T-helper 2 cell treated with Interferon-gamma antibody and Interleukin-4, amounts not matched to agents 100 ng/mL and 5 ng/mL, for 36 hours (primary cell): ENCODE data around the gene SH3BP2. TPM values are rescaled to one million over a fixed set of nuclear protein-coding genes. Genes with fewer than 3 reads are reported as not detected.

Experiments
- intact Hi-C: fragments of 100-400 bp; cut with micrococcal nuclease; formaldehyde crosslinking; loops from one replicate; pipeline ENCODE4 v1.15.1; 2023
- total RNA-seq: library from RNA; stranded (reverse); gene quantifications from 2 replicates; pipeline ENCODE4 v1.2.3, GENCODE V29; 2022

Gene SH3BP2
- total RNA-seq, 1 donor from 2014 or later = 76.0 TPM

DNA sequence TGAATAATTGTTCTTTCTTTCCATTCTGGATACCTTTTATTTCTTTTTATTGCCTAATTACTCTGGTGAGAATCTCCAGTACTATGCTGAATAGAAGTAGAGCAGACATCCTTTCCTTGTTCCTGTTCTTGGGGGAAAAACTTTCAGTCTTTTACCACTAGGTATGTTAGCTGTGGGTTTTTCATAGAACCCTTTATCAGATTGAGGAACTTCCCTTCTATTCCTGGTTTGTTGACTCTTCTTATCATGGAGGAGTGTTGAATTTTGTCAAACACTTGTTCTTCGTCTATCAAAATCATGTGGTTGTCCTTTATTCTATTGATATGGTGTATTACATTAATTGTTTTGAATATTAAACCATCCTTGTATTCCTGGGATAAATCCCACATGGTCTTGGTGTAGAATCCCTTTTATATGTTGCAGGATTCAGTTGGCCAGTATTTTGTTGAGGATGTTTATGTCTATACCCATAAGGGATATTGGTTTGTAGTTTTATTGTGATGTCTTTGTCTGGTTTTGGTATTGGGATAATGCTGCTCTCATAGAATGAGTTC is 23.6 kb downstream of the SH3BP2 start:
- intact Hi-C loops = no loop called here

GRCh38 chr4:2817137-2817536 is 24.3 kb downstream of the SH3BP2 start:
- intact Hi-C loops = no loop called here

DNA sequence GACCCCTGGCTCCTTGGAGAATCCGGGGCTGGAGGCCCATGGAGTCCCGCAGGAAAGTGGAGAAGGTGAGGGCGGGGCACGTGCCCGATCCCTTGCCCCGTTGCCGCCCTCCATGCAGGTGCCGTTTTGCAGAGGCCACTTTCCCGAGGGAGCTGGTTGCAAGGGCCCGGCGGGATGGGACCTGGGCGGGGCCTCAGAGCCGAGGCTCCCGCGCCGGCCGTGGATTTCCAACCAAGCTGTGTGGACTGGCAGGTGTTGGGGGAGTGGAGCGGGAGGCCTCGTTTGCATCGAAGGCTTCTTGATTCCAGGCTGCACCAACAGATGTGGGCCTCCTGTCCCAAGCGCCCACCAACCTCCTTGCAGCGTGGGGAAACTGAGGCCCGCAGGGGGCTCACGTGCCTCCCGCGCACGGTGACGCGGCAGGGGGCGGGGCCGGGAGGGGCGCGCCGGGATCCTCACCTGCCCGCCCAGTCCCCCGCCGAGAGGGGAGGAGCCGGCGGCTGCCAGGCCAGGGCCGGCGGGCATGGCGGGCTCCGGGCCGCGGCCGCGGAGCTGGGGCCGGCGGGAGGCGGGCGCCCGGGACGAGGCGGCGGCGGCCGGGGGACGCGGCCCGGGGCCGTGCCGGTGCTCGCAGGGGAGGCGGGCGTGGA is 24.9 kb downstream of the SH3BP2 start:
- intact Hi-C loops = no loop called here

GRCh38 chr4:2818351-2818939 is 25.6 kb downstream of the SH3BP2 start:
- intact Hi-C loops = no loop called here

DNA sequence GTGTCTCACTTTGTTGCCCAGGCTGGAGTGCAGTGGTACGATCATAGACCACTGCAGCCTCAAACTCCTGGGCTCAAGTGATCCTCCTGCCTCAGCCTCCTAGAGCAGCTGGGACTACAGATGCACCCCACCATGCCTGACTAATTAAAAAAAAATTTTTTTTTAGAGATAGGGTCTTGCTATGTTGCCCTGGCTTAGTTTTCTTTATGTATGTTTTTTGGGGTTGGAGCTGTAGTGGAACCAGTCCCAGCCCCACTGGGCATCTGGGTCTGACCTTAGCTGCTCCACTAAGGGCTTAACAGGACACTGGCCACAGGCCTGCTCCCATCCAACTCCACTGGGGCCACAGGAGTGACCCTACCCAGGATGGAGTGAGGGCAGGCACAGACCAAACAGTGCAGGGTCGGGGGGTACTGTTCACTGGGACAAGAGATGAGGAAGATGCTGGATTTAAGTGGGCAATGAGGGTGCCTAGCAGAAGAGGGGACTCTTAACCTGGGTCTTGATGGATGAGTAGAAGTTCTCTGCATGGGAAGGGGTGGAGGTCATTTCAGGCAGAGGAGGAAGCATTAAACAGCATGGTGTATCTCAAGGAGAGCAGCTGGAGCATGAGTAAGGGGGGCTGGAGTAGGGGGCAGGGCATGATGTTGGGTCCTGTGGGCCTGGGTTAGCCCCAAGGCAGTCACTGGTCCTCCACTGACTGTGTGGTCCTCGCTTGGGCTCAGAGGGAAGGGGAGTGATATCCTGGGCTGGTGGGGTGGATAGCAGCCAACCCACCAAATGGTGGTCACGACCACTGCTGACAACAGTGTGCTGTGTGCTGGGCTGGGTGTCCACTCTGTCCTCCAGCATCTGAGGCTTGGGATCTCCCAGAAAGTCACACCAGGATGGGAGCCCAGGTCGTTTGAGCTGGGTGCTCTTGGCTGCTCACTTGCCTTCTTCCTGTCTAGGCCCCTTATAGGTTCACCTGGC is 26.6 kb downstream of the SH3BP2 start:
- intact Hi-C loops = no loop called here

GRCh38 chr4:2820216-2820982 is 27.5 kb downstream of the SH3BP2 start:
- intact Hi-C loops = no loop called here

DNA sequence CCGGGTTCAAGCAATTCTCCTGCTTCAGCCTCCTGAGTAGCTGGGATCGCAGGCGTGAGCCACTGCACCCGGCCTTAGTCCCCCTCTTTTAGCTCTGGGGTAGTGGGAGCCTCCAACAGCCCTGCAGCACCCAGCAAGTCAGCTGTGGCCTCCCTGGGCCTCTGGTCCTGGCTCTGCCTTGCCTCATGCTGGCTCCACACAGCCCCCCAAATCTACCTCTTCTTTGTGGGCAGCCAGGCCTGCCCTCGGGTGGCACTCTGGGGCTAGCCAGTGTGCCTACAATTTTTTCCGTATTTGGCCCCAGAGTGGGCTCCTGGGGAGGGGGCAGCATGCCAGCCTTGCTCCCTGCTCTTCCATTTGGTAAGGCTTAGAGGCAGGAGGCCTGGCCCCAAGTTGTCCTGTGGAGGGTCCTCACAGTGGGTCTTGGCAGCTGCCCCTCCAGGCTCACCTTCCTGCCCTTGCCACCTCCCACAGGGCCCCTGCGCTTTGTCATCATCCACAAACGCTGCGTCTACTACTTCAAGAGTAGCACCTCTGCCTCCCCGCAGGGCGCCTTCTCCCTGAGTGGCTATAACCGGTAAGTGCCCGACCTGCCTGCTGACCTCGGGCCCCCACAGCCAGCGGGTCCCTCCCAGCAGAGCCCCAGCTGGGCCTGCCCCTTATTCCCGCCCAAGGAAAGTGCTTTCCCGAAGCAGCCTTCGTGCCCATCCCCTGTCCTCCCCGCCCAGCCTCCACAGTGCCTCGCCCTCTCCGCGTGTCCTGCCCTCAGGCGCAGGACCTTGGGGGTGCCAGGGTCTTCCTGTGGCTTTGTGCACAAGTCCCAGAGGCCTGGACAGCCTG is 29.8 kb downstream of the SH3BP2 start:
- intact Hi-C loops = no loop called here

- intact Hi-C loops = no loop called here
Observed at GRCh38 chr4:2823301-2823670, 30.4 kb downstream of the SH3BP2 start.

DNA sequence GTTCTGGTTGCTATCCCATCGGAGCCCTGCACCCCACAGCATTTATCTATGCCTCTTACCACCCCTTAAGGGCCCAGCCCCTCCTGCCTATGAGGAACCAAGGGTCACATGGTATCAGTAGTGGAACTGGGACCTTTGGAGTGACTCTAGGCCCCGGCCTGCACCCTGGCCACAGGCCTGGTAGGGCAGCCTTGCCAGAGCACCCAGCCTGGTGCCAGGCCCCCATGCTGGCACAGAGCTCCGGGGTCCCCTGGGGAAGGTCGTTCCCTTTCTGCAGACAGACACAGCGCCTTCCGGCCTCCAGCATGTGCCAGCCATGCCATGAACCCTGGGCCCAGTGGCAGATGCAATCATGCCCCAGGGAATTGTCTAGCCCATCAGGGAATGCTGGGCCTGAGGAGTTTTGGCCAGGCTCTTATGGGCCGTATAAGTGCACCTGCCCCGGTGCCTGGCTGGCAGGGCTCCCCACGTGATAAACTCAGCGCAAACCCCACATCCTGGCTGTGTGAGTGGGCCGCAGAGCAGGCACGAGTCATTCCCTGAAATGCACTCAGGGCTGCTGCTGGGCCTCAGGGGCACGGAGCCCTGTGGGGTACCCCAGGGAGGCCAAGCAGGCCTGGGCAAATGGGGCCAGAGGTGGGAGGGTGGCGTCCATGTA is 30.9 kb downstream of the SH3BP2 start:
- intact Hi-C loops = no loop called here

- intact Hi-C loops = no loop called here
Observed at GRCh38 chr4:2824329-2824835, 31.5 kb downstream of the SH3BP2 start.

GRCh38 chr4:2824836-2825381 is 32.0 kb downstream of the SH3BP2 start:
- intact Hi-C loops = no loop called here

GRCh38 chr4:2825740-2826139 is 32.9 kb downstream of the SH3BP2 start:
- intact Hi-C loops = no loop called here

DNA sequence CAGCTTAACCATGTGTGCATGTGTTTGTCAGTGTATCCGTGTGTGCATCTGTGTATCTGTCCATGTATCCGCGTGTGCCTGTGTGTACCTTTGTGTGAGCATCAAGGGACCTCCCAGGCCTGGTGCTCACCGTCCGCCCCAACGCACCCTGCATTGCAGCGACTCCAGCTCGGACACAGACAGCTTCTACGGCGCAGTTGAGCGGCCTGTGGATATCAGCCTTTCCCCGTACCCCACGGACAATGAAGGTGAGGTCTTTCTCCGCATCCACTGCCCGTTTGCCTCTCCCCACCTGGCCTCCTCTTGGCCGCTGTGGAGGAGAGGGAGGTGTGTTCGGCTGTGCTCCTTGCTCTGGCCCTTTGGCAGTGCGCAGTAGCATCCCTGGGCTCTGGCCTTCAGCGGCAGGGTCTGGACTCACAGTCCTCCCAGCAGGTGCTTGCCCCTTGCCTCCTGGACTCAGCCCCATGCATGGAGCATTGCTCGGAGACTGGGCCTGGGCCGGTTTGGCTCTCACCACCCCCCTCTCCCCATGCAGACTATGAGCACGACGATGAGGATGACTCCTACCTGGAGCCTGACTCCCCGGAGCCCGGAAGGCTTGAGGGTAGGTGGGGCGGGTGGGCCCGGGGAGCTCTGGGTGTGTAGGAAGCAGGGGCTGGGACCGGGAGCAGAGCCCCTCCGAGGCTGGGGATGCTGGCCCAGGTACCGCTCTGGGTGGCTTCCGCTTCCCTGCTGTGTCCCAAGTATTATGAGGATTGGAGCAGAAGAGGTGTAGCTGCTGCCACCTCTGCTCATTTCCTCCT is 34.4 kb downstream of the SH3BP2 start:
- intact Hi-C loops = no loop called here

DNA sequence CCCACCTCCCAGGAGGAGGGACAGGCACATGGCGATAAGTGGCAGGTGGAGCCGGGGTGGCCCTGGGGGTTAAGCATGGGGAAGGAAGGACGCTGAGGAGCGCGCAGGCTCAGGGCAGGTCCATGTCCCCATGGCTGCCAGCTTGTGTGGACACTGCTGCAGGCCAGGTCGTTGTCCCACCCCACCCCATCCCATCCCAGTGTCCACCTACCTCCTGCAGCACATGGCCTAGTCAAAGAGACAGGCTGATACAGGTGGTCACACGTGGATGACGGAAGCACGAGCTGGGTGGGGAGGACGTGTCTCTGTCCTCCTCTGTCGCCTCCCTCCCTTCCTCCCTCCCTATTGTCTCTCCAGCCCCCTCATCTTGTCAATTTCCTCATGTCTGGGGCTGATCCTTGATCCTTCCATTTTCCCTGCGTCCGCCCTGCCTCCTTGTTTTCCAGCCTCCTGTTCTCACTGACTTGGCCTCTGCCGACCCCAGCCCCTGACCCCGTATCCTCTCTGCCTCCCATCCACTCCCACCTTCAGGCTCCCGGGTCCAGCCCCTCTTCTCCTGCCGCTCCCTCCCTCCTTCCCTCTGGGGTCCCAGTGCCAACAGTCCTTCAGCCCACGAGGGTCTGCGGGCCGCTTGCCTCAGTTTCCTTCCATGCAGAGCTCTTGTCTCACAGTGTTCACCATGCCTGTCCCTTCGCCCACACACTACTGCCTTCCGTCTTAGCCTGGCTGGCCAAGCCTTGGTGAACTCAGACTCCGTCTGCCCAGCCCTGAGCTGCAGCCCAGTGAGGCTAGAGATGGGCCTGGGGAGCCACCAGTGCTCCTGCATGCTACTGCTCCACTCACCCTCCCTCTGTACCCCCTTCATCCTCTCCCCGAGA is 35.2 kb downstream of the SH3BP2 start:
- intact Hi-C loops = no loop called here

GRCh38 chr4:2828758-2829181 is 35.9 kb downstream of the SH3BP2 start:
- intact Hi-C loops = no loop called here

- intact Hi-C loops = no loop called here
Observed at GRCh38 chr4:2829321-2829932, 36.5 kb downstream of the SH3BP2 start.

DNA sequence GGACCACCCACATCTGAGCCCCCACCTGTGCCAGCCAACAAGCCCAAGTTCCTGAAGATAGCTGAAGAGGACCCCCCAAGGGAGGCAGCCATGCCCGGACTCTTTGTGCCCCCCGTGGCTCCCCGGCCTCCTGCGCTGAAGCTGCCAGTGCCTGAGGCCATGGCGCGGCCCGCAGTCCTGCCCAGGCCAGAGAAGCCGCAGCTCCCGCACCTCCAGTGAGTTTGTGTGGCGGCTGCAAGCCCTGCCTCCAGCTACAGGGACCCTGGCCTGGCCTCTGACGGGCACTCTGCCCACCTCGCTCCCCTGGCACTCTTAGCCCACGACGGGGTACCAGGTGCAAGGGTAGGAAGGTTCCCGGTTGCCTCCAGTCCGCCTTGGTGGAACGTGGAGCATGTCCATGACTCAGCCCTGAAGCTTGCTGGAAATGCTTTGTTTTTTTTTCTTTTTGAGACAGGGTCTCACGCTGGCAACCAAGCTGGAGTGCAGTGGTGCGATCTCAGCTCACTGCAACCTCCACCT is 37.1 kb downstream of the SH3BP2 start:
- intact Hi-C loops = no loop called here
